HG03442 (cell line): ENCODE results near the gene ADAM15.

Experiments used
- ATAC-seq: cut with Tn5 transposase; IDR thresholded peaks from one replicate; pipeline ENCODE4 v1.9.1; 2021; ENCODE audit warnings: mild to moderate bottlenecking, moderate library complexity; ENCODE audit not compliant: unreplicated experiment

The ADAM15 gene

DNA sequence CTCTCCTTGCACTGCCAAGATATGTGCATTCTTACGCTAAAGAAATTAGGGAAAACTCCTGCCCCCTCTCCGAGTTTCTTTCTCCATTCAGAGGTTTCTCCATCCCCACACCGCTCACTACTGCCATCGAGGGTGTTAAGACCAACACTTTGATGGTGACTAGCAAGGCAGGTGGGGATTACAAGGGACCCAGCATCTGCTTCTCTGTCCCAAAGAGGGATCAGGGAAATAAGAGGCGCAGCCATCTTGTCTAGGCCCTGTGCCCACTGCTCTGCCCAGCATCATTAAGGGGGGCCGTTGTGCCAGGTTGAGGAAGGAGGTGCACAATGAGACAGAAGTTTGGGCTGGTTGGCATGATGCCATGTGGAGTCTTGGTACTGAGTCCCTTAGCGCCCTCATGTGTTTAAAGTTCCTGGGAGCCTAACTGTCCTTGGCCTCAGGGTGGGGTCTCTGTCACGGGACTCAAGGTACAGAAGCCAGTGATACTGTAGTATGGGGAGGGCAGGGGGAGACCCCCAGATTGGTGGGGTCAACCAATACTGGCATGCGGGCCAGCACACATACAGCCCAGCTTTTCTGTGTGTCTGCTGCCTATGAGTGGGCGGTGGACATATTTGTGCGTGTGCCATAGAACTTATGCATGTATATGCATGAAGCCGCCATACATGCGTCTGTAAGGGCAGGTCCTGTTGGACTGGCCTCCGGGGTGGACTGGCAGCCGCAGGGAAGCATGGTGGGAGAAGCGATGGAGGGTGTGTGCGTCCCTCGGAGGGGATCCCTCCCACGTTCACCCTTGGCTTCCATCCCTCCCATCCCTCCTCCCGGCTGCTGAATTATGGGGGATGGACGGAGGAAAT lies 33.0 kb downstream of the ADAM15 start:
- no peak for ATAC-seq

DNA sequence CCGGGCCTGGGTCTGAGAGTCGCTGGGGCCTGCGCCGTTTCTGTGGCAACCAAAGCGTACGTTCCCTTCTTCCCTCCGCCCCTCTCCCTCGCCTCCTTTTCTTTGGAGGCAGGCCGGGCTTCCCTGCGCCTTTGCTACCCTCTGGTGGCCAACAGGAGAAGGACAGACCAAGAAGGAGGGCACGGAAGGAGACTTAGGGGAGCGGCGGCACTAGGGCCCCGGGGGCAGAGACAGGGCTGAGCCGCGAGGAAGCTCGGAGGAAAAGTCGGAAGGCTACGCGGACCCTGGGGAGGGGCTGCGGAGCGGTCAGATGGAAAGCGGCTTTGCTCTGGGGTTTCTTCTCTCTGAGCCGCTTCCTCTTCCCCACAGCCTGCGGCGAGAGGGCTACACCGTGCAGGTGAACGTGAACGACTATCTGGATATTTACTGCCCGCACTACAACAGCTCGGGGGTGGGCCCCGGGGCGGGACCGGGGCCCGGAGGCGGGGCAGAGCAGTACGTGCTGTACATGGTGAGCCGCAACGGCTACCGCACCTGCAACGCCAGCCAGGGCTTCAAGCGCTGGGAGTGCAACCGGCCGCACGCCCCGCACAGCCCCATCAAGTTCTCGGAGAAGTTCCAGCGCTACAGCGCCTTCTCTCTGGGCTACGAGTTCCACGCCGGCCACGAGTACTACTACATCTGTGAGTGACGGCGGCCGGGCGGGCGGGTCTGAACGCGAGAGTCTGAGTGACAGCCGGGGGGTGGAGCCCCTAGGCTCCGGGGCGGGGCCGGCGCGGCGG lies 33.8 kb downstream of the ADAM15 start:
- ATAC-seq, result peak; percentile 64

DNA sequence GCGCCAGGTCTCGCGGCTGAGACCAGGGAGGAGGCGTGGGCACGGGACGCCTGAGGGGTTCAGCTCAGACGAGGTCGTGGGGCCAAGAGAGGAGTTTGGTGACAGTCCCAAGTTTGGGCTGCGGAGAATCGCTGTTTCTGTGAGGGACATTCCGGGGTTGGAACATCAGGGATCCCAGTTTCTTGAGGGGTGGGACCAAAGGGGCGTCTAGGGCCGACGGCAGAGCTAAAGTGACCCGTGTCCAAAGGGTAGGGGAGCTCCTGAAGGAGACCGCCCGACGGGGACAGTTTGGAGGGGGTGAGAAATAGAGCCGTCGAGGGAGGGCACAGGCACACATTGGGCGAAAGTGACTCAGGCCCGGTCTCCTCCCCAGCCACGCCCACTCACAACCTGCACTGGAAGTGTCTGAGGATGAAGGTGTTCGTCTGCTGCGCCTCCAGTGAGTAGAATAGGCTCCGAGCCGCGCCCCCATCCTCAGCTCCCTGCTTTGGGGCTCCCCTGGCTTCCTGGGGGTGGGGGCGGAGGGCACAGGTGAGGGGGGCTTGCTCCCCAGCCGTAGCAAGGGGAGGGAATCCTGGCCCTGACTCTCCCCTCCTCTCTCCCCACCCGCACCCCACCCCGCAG lies 34.5 kb downstream of the ADAM15 start:
- no peak for ATAC-seq

DNA sequence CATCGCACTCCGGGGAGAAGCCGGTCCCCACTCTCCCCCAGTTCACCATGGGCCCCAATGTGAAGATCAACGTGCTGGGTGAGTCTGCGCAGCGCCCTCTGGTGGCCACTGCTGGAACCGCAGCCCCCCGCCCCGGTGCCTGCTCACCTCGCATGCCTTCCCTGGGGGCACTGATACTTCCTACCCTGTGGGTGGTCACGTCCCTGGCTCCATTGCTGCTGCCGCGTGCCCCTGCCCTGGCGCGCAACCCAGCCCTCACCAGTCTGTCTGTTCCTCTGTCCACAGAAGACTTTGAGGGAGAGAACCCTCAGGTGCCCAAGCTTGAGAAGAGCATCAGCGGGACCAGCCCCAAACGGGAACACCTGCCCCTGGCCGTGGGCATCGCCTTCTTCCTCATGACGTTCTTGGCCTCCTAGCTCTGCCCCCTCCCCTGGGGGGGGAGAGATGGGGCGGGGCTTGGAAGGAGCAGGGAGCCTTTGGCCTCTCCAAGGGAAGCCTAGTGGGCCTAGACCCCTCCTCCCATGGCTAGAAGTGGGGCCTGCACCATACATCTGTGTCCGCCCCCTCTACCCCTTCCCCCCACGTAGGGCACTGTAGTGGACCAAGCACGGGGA lies 35.1 kb downstream of the ADAM15 start:
- no peak for ATAC-seq

DNA sequence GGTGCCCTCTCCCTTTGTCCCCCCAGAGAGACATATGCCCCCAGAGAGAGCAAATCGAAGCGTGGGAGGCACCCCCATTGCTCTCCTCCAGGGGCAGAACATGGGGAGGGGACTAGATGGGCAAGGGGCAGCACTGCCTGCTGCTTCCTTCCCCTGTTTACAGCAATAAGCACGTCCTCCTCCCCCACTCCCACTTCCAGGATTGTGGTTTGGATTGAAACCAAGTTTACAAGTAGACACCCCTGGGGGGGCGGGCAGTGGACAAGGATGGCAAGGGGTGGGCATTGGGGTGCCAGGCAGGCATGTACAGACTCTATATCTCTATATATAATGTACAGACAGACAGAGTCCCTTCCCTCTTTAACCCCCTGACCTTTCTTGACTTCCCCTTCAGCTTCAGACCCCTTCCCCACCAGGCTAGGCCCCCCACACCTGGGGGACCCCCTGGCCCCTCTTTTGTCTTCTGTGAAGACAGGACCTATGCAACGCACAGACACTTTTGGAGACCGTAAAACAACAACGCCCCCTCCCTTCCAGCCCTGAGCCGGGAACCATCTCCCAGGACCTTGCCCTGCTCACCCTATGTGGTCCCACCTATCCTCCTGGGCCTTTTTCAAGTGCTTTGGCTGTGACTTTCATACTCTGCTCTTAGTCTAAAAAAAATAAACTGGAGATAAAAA lies 35.9 kb downstream of the ADAM15 start:
- no peak for ATAC-seq

DNA sequence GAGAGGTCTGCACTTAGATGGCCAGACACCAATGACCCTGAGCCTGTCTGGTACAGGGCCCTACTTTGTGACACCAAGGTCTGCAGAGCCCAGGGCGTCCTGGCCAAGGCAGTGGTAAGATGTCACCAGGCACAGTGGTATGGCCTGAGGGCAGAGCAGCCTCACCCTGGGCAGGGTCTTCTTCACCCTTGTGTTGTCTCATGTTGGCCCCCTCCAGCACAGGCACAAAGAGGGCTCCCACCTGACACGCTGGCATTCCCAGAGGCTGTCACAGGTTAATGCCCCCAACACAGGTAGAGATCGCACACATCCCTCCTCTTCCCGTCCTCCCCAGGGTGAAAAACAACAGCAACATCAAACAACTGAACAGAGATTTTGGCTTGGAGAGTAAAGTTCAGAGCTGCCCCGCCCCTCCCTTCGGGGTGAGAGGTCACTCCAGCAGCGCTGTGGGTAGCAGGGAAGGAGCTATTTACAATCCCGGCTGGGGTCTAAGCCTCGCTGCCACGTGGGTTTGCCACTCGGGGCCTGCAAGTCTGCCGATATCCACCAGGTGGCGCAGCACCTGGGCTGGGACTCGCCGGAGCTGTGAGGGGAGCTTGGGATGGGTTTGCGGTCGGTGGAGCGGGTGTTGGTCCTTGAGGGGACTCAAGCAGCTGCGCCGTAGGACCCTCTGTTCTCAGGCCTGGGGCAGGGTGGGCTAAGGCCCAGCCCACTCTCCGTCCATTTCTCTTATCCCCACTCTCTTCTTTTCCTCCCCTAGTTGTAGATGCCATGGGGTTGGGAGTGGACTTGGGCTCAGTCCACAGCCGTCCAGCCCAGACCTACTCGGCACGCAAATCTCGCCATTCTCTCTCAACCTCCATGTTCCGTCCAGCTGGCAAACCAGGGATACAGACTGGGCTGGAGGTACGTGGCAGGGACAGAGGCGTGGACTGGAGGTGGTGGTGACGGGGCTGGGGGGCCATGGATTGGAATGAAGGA lies 40.2 kb downstream of the ADAM15 start:
- ATAC-seq, result no peak

DNA sequence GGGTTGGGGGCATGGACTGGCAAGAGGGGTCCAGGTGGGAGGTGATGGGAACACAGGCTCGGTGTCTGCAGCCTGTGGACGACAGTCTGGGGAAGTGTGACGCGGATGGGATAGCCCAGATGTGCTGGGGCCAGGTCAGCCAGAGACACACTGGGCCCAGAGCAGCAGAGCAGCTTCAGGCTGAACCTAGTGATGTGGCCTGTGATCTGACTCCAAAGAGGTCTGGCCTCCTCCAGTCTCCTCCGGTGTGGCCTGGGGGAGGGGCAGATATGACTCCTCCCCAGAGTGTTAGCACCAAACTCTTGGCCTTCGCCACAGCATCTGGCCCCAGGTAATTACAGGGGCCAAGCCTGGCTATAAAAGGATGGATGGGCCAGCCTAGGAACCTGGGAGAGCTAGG lies 41.0 kb downstream of the ADAM15 start:
- no peak for ATAC-seq

DNA sequence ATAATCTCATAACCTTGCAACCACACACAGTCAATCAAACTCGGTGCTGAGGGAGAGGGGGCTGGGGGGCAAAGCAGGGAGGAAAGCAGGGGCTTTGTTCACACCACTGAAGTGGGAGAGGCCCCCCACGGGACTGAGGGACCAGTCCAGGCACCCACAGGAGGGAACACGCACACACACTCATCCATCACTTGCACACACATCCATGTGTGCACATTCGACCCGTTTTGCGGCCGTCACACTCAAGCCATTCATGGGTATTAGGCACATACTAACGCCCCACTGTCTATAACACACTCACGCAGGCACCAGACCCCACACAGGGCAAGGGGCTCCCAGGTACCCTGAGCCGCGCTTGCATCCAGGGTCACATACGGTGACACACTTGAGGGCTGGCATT lies 41.5 kb downstream of the ADAM15 start:
- no peak for ATAC-seq

DNA sequence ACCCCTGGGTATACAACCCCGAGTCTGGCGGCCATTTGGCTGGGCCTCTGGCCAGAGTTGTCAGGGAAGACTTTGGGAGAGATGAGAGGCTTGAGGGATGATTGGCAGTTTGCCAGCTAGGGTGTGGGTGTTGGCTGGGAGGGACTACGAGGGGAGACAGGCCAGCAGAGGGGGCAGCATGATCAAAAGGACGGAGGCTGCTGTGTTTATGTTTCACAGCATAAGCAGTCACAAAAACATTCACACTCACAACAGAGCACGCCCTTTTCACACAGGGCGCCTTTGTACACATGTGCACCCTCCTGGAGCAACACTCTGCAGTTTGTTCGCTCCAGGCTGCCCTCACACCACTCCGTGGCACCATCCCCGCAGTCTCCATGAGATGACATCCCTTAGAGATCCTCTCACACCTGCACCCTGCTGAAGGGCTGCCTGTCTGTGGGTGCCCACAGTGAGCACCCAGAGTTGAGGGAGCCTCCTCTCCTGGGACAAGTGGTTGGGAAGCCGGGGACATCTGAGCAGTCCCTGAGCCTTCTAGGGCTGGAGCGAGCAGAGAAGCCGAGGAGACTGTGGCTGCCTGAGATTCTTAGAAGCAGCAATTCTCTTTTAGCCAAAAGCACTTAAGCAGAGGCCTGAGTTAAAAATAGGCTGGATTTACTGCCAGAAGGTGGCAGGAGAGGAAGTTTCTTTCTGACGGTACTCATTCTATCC lies 43.0 kb downstream of the ADAM15 start:
- ATAC-seq, result no peak

DNA sequence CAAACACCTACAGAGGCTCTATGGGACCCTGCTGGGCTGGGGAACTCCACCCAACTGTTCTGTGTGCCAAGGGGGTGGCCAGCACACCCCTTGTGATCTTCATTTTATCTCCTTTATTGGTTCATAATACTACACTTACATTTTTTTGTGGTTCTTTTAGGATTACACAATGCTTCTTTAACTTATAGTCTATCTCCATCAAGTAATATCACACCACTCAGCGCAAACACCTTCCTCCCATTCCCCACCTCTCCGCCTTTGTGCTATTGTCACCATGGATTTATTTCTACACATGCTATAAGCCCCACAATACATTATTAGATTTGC lies 43.5 kb downstream of the ADAM15 start:
- ATAC-seq, result no peak

DNA sequence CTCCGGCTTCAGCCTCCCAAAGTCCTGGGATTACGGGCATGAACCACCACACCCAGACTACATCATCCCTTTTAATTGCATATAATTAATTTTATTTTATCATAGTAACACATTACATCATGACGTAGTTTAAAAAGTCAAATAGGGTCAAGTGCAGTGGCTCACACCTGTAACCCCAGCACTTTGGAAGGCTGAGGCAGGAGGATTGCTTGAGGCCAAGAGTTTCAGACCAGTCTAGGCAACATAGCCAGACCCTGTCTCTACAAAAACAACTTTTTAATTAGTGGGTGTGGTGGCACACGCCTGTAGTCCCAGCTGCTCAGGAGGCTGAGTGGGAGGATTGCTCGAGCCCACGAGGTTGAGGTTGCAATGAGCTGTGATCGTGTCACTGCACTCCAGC lies 48.2 kb downstream of the ADAM15 start:
- ATAC-seq, result no peak

DNA sequence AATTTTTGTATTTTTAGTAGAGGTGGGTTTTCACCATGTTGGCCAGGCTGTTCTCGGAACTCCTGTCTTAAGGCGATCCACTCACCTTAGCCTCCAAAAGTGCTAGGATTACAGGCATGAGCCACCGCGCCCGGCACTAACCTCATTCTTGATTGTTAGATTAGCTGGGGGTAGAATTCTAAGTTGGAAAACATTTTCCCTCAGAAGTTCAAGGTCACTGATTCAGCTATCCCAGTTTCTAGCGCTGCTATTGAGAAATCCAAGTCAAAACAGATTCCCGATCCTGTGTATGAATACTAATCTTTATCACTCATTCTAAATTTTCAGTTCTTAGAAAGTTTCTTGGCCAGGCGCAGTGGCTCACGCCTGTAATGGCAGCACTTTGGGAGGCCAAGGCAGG lies 52.2 kb downstream of the ADAM15 start:
- ATAC-seq, result no peak

DNA sequence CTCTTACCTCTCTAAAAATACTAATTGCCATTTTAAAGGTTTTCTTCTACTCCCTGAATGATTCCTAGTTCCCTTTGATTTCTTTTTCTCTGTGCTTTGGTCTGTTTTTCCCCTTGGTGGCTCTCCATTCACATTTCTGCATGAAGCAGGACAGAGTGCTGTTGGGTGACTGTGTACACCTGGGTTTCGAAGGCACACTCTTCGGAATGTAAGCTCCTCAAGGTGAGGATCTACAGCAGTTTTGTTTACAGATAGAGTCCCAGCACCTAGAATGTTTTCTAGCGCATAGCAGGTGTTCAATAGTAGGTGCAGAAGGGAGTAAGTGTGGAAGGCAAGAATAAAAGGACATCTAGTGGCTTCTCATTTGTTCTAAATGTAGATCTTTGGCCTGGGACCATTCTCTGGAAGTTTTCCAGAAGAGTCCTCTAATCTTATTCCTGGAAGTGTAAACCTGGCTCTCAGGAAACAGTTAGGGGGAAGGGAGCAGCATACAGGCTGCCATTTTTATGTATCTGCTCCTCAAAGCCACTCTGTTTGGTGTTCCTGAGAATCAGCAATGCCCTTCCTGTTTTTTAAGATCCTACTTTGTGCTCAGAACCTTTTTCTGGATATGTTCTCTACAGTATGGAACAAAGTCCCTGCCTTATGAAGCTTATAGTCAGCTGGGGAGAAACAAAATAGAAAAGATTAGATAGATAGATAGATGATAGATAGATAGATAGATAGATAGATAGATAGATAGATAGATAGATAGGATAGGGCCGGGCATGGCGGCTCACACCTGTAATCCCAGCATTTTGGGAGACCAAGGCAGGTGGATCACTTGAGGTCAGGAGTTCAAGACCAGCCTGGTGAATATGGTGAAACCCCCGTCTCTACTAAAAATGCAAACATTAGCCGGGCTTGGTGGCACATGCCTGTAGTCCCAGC lies 53.8 kb downstream of the ADAM15 start:
- ATAC-seq, result no peak

DNA sequence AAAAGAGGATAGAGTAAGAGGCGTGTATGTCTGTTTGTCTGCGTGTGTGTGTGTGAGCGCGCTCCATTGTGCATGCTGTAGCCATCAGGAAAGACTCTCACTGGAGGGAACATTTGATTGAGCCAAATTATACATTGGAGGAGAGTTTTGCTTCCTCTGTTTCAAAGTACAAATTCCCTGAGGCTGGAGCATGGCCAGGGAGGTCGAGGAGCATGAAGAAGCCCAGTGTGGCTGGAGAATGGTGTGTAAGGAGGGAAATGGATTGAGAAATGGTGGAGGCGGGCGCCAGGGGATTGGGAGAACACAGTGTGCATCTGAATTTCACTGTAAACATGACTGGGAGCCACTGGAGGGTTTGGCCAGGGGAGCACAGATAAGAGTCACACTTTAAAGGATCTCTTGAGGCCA lies 54.5 kb downstream of the ADAM15 start:
- ATAC-seq, result no peak

DNA sequence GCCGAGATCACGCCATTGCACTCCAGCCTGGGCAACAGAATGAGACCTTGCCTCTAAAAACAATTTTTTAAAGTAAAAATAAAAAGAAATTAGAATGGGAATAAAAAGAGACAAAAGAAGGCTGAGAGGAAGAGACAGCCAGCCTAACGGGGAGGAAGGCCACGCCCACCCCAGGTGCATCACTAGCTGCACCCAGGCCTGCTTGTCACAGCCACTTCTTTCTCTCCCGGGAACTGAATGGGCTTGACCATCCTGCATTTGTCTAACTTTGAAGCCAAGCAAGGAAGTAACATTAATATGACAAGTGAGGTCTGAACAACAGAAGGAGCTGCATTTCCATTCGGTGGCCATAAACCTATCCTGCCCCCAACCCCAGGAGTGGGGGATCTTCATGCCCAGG lies 55.7 kb downstream of the ADAM15 start:
- ATAC-seq, result no peak

DNA sequence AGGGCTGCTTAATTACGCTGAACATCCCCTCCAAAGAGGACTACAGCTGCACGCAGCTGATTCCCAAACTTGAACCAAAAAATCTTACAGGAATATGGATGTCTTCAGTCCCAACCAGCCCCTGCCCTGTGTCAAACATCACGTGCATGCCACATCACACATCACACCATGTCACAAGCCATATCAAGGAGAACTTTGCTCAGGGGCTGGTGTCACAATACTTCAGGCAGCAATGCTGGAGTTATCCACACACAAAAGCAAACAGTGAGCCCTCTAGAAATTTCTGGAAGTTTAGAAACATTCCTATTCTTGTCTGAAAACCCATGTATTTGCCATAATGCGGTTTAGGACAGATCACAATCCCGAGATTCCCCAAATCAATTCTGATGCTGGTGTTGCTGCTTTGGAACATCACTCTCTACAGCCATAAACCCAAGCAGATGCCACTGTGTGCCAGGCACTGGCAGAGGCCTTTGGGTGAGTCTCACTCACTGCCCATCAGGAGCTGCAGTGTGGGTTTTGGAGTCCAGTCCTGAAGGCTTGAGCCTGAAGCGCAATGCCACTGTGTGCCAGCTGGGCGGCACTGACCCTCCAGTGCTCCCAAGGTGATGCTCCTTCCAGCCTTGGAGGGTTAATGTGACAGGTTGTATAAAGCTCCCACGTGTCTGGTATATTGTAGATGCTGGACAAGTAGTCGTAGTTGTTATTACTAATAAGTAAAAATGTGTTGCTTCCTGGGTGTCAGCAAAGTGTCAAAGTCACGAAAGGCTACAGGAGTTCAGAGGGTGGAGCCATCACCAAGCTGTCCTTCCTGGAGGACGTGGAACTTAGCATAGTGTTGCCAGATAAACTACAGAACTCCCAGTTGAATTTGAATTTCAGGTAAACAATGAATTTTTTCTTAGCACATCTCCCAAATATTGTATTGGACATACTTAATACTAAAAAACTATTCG lies 56.5 kb downstream of the ADAM15 start:
- ATAC-seq, result no peak

DNA sequence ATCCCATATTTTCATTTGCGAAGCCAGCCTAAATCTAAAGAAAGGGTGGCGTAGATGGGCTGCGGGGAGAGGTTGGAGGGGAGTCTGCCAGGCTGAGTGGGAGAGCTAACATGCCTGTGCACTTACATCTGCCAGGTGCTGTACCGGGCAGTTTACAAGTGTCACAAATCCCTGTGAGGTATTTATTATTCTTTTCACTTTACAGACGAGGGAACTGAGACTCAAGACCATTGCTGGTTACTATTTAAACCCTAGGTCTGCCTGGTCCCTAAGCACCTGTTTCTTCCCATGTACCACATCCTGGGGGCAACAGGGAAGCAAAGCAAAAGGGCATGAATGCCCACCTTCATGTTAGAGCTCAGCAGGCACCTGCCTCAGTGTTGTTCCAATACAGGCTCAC lies 57.2 kb downstream of the ADAM15 start:
- ATAC-seq, result no peak
